Neural cell (in vitro differentiated cells): ENCODE results near the gene KLHL30.

Experiments
- CTCF ChIP-seq: fragments of 450-650 bp; IDR thresholded peaks from 2 replicates; pipeline ENCODE4 v1.5.1; 2014; ENCODE audit warnings: antibody characterized with exemption, mild to moderate bottlenecking, moderate library complexity; ENCODE audit not compliant: poor library complexity, severe bottlenecking
- EZH2 ChIP-seq: fragments of 200-600, 300-800 bp; shearing (Covaris generic), sonication (generic); IDR thresholded peaks from 2 replicates; pipeline ENCODE4 v1.6.1; 2014; ENCODE audit warnings: antibody characterized with exemption, low read length, borderline replicate concordance, mild to moderate bottlenecking; ENCODE audit not compliant: insufficient read depth, poor library complexity, severe bottlenecking
- RAD21 ChIP-seq: fragments of 450-650 bp; conservative IDR thresholded peaks from 2 replicates; pipeline ENCODE4 v1.6.1; 2014; ENCODE audit warnings: antibody characterized with exemption, mild to moderate bottlenecking, moderate library complexity
- REST ChIP-seq: IDR thresholded peaks from 2 replicates; pipeline ENCODE4 v1.6.1; 2012; ENCODE audit warnings: borderline replicate concordance

DNA sequence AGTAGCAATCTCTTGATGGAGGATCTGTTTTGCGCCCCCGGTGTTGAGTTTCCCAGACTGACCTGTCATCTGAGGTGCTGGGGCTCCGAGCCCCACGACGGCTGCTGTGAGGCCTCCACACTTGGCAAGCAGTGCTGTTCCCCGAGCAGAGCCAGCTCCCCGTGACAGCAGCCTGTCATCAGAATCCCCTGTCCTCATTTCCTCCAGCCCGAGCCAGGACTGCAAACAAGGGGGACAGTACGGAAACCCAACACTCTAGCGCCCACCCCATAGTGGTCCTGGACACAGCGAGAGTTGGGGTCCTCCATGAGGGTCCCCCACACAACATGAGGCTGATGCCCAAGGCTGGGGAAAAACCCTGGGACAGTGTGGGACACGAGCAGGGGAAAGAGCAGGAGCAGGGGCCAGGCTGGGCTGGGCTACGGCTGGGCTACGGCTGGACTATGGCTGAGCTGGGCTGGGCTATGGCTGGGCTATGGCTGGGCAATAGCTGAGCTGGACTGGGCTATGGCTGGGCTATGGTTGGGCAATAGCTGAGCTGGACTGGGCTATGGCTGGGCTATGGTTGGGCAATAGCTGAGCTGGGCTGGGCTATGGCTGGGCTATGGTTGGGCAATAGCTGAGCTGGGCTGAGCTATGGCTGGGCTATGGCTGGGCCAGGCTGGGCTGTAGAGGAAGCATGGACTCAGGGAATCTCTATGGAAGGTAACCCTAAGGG is 1.5 kb upstream of the KLHL30 start:
- TF ChIP-seq CTCF (no peak), RAD21 (no peak), EZH2 (no peak), REST (no peak)
